Cardiac fibroblast (primary cell): ENCODE results near the gene MRGPRE.

Source experiments
- DNase-seq, 2 donors: peaks; one replicate each; pipeline versions ENCODE4 v3.0.0 to v3.0.0-alpha.2; 2010; ENCODE audit warnings: low read depth in 2 of 2
- H3K4me3 ChIP-seq, 2 donors: replicated peaks in 1 of 2; 1 replicate in 1 of 2; 2 replicates in 1 of 2; pipeline ENCODE4 v1.5.1; 2011; ENCODE audit warnings: low read depth in 2 of 2, low read length in 2 of 2, mild to moderate bottlenecking in 2 of 2, moderate library complexity in 1 of 2
- TF ChIP-seq, protein P1 (sequence below): IDR thresholded peaks from one replicate; pipeline ENCODE4 v1.5.1; 2011; ENCODE audit warnings: low read depth, mild to moderate bottlenecking, low read length, inconsistent platforms

Gene MRGPRE

DNA sequence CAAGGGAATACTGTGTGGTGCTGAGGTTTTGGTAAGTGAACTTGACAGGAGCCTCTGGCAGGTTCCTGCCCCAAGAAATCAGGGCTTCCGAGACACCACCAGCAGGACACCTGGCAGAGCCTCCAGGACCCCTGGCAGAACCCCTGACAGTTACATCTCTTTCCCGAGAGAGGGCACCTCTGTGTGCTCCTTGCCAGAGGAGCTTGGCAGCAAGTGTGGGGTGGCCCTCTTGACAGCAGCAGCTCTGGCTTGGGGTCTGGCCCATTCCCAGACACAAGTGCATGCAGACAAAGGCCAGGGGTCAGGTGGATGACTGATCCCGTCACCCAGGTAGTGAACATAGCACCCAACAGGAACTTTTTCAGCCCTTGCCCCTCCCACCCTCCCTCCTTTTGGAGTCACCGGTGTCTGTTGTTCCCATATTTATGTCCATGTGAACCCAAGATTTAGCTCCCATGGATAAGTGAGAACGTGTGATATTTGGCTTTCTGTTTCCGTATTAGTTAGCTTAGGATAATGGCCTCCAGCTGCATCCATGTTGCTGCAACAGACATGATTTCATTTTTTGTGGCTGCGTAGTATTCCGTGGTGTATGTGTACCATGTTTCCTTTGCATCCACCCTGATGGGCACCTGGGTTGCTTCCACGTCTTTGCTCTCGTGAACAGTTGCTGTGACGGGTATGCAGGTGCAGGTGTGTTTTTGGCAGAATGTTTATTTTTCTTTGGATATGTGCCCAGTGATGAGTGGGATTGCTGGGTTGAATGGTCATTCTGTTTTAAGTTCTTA lies 45.9 kb downstream of the MRGPRE start:
- TF ChIP-seq, protein P1, sequence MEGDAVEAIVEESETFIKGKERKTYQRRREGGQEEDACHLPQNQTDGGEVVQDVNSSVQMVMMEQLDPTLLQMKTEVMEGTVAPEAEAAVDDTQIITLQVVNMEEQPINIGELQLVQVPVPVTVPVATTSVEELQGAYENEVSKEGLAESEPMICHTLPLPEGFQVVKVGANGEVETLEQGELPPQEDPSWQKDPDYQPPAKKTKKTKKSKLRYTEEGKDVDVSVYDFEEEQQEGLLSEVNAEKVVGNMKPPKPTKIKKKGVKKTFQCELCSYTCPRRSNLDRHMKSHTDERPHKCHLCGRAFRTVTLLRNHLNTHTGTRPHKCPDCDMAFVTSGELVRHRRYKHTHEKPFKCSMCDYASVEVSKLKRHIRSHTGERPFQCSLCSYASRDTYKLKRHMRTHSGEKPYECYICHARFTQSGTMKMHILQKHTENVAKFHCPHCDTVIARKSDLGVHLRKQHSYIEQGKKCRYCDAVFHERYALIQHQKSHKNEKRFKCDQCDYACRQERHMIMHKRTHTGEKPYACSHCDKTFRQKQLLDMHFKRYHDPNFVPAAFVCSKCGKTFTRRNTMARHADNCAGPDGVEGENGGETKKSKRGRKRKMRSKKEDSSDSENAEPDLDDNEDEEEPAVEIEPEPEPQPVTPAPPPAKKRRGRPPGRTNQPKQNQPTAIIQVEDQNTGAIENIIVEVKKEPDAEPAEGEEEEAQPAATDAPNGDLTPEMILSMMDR, result no peak
- no peak overlapping the region for H3K4me3 ChIP-seq
- no peak for DNase-seq

DNA sequence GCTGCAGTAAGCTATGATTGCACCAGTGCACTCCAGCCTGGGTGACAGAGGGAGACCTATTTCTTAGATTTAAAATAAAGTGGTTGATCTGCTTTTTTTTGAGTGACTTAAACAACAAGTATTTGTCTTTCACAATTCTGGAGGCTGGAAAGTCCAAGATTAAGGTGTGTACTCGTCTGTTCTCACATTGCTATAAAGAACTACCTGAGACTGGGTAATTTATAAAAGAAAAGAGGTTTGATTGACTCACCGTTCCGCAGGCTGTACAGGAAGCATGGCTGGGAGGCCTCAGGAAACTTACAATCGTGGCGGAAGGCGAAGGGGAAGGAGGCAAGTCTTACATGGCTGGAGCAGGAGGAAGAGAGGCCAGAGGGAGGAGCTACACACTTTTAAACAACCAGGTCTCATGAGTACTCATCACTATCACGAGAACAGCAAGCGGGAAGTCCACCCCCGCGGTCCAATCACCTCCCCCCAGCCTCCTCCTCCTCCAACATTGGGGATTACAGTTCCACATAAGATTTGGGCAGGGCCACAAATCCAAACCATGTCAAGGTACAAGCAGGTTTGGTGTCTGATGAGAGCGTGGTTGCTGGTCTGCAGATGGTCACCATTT lies 47.4 kb downstream of the MRGPRE start:
- DNase-seq, result no peak
- H3K4me3 ChIP-seq, result no peak overlapping the region
- TF ChIP-seq, protein P1, result no peak

DNA sequence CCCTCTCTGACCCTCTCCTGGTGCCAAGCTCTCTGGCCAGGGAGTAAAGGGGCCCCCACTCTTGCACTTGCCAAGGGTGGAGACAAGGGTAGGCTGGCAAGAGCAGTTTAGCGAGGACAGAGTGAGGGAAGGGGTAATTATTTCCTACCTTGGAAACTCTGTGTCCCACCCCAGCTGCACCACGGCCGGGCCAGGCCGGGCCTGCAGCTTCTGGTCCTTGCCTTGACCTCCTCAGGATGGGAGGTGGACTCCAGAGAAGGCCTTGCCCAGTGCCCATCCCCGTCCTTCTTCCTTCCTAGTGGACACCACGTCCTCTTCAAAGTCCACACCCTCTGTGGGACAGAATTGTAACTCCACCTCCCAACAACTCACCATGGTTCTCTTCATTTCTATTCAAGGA lies 48.7 kb downstream of the MRGPRE start:
- TF ChIP-seq, protein P1, result no peak
- DNase-seq, result no peak
- H3K4me3 ChIP-seq, result no peak overlapping the region

DNA sequence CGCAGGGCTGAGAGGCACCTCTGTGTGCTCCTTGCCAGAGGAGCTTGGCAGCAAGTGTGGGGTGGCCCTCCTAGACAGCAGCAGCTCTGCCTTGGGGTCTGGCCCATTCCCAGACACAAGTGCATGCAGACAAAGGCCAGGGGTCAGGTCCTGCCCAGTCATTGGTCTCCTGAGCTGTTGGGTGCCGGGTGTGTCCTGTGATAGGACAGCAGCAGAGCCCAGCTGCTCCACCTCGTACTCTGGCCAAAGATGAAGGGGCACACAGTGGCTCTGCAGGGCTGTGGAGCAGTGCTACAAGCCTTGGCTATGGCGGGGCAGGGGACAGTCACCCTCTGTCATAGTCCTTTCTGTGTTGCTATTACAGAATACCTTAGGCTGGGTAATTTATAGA lies 49.8 kb downstream of the MRGPRE start:
- H3K4me3 ChIP-seq, result no peak overlapping the region
- TF ChIP-seq, protein P1, result no peak
- DNase-seq, result no peak

DNA sequence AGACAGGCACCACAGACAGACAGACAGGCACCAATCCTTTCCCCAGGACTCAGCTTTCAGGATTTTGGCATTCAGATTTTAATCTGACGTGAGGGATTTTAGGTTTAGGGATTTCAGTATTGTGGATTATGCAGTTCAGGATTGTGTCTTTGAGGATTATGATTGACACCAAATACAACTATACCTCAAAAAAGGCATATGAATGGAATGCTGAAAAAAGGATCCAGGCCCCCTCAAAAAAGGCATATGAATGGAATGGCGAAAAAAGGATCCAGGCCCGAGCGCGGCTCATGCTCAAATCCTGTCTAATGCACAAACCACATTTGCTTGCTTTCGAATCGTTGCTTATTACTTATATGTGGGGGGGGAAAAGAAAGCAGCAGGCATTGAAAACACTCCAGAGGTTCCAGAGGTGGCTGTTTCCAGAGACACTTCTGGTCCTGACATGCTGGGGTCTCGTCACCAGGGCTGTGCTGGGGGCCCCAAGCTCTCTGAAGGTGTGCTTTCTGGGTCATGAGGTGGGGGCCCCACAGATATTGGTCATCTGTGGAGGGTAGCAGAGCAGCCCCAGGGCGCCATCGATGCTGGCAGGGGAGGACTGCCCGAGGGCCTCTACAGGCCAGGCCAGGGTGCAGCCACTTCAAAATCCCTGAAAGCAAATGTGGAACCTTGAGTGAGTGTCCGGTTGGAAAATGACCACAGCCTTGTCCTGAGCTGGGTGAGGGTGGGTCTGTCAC lies 50.3 kb downstream of the MRGPRE start:
- DNase-seq, result no peak
- no peak overlapping the region for H3K4me3 ChIP-seq
- TF ChIP-seq, protein P1, result no peak

DNA sequence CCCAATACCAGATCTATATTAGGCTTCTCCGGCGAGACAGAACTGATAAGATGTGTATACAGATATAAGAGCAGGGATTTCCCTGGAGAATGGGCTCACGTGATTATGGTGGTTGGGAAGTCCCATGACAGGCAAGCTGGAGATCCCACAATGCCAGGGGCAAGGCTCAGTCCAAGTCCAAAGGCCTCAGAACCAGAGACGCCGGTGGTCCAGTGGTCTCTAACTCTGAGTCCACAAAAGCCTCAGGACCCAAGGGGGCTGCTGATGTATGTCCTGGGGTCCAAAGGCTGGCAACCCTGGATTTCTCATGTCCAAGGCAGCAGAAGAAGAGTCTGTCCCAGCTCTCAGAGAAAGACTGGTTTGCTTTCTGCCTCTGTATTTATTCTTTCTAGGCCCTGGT lies 51.3 kb downstream of the MRGPRE start:
- no peak for DNase-seq
- H3K4me3 ChIP-seq, result no peak overlapping the region
- TF ChIP-seq, protein P1, result no peak
